ENCODE results near the gene SMARCA4.

Gene SMARCA4

GRCh38 chr19:11017275-11018035, 56.6 kb downstream of the SMARCA4 start:
- no peak for DNase-seq

- DNase-seq: no peak
These were observed 57.3 kb downstream of the SMARCA4 start for GRCh38 chr19:11018179-11018578.

GRCh38 chr19:11018763-11019162, 57.9 kb downstream of the SMARCA4 start:
- no peak for DNase-seq

GRCh38 chr19:11019262-11019661, 58.4 kb downstream of the SMARCA4 start:
- no peak for DNase-seq

GRCh38 chr19:11019824-11020223, 59.0 kb downstream of the SMARCA4 start:
- DNase-seq: no peak

GRCh38 chr19:11020423-11020822, 59.6 kb downstream of the SMARCA4 start:
- no peak for DNase-seq

- DNase-seq: no peak
These were observed 60.3 kb downstream of the SMARCA4 start for GRCh38 chr19:11020982-11021759.

- no peak for DNase-seq
These were observed 60.9 kb downstream of the SMARCA4 start for GRCh38 chr19:11021760-11022144.

- DNase-seq: no peak
These were observed 62.2 kb downstream of the SMARCA4 start for GRCh38 chr19:11023016-11023415.

- DNase-seq: no peak
These were observed 62.9 kb downstream of the SMARCA4 start for GRCh38 chr19:11023710-11024109.

GRCh38 chr19:11024259-11024658, 63.4 kb downstream of the SMARCA4 start:
- no peak for DNase-seq

- DNase-seq: no peak
These were observed 64.2 kb downstream of the SMARCA4 start for GRCh38 chr19:11025006-11025405.

- DNase-seq: no peak
These were observed 64.6 kb downstream of the SMARCA4 start for GRCh38 chr19:11025445-11025844.

GRCh38 chr19:11025997-11026396, 65.2 kb downstream of the SMARCA4 start:
- no peak for DNase-seq

- DNase-seq: no peak
These were observed 66.6 kb downstream of the SMARCA4 start for GRCh38 chr19:11027381-11027780.

GRCh38 chr19:11028146-11028545, 67.3 kb downstream of the SMARCA4 start:
- no peak for DNase-seq

GRCh38 chr19:11031421-11032070, 70.7 kb downstream of the SMARCA4 start:
- DNase-seq: no peak

- DNase-seq: no peak
These were observed 72.4 kb downstream of the SMARCA4 start for GRCh38 chr19:11033251-11033650.

- DNase-seq: no peak
These were observed 72.9 kb downstream of the SMARCA4 start for GRCh38 chr19:11033763-11034162.

GRCh38 chr19:11034449-11035213, 73.8 kb downstream of the SMARCA4 start:
- no peak for DNase-seq

GRCh38 chr19:11035441-11036377, 74.9 kb downstream of the SMARCA4 start:
- DNase-seq: peak; percentile 95

GRCh38 chr19:11038511-11038910, 77.7 kb downstream of the SMARCA4 start:
- DNase-seq: no peak

Measured in activated CD8-positive, alpha-beta memory T cell treated with anti-CD3 and anti-CD28 coated beads for 24 hours (primary cell).